Measurements from ENCODE around the gene TSHB.

- TF ChIP-seq POLR2A (IDR thresholded peaks at IDR 0.05; ENCODE audit: extremely low read depth, insufficient read length) (no peak), CTCF (IDR thresholded peaks at IDR 0.05; ENCODE audit: low read depth, low read length) (no peak)
Measured at GRCh38 chr1:115051850-115052249, 22.2 kb downstream of the TSHB start.

Data from NB4 (cell line).